HG02943 (cell line): ENCODE data around the gene SLC39A11.
"Not testable (repeated sequence)": the region's sequence is repeated elsewhere in the genome, so short reads cannot be mapped to it uniquely, and the experiment has no call there.

ENCODE experiments used
- ATAC-seq: cut with Tn5 transposase; IDR thresholded peaks from one replicate; pipeline ENCODE4 v1.9.1; 2021; ENCODE audit warnings: mild to moderate bottlenecking, low read depth, moderate library complexity; ENCODE audit not compliant: unreplicated experiment

Gene SLC39A11

GRCh38 chr17:73074566-73074965 is 17.9 kb downstream of the SLC39A11 start:
- no peak for ATAC-seq

GRCh38 chr17:73072219-73072962 is 20.1 kb downstream of the SLC39A11 start:
- ATAC-seq, result no peak

- ATAC-seq, result no peak
Observed at GRCh38 chr17:73071066-73071999, 21.2 kb downstream of the SLC39A11 start.

- no peak for ATAC-seq
Observed at GRCh38 chr17:73069841-73070240, 22.6 kb downstream of the SLC39A11 start.

- ATAC-seq, result no peak
Observed at GRCh38 chr17:73069164-73069770, 23.2 kb downstream of the SLC39A11 start.

- no peak for ATAC-seq
Observed at GRCh38 chr17:73068322-73069153, 23.9 kb downstream of the SLC39A11 start.

GRCh38 chr17:73067699-73068098 is 24.8 kb downstream of the SLC39A11 start:
- not testable (repeated sequence) for ATAC-seq

- no peak for ATAC-seq
Observed at GRCh38 chr17:73067075-73067474, 25.4 kb downstream of the SLC39A11 start.

- ATAC-seq, result no peak
Observed at GRCh38 chr17:73066148-73066884, 26.2 kb downstream of the SLC39A11 start.

GRCh38 chr17:73065376-73065775 is 27.1 kb downstream of the SLC39A11 start:
- ATAC-seq, result no peak

GRCh38 chr17:73064084-73064938 is 28.2 kb downstream of the SLC39A11 start:
- ATAC-seq, result no peak

GRCh38 chr17:73062726-73063125 is 29.8 kb downstream of the SLC39A11 start:
- ATAC-seq, result no peak

- ATAC-seq, result no peak
Observed at GRCh38 chr17:73061161-73061560, 31.3 kb downstream of the SLC39A11 start.

- no peak for ATAC-seq
Observed at GRCh38 chr17:73060721-73061120, 31.8 kb downstream of the SLC39A11 start.

GRCh38 chr17:73059713-73060112 is 32.8 kb downstream of the SLC39A11 start:
- ATAC-seq, result not testable (repeated sequence)

GRCh38 chr17:73058022-73058421 is 34.5 kb downstream of the SLC39A11 start:
- ATAC-seq, result no peak

- ATAC-seq, result no peak
Observed at GRCh38 chr17:73057196-73057595, 35.3 kb downstream of the SLC39A11 start.

- no peak for ATAC-seq
Observed at GRCh38 chr17:73052923-73053322, 39.6 kb downstream of the SLC39A11 start.

GRCh38 chr17:73050797-73051196 is 41.7 kb downstream of the SLC39A11 start:
- ATAC-seq, result no peak
